AG09319 (cell line): ENCODE measurements around the gene C3orf85.

ENCODE experiments used
- DNase-seq: peaks from one replicate; pipeline ENCODE4 v3.0.0-alpha.2; 2010; ENCODE audit warnings: low read depth; ENCODE audit errors: extremely low read depth
- TF ChIP-seq, protein P1 (sequence below): IDR thresholded peaks from 2 replicates; pipeline ENCODE4 v1.5.1; 2011; ENCODE audit warnings: low read depth, mild to moderate bottlenecking, inconsistent platforms, low read length, moderate library complexity

Gene C3orf85, protein sequence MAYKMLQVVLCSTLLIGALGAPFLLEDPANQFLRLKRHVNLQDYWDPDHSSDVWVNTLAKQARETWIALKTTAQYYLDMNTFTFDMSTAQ

DNA sequence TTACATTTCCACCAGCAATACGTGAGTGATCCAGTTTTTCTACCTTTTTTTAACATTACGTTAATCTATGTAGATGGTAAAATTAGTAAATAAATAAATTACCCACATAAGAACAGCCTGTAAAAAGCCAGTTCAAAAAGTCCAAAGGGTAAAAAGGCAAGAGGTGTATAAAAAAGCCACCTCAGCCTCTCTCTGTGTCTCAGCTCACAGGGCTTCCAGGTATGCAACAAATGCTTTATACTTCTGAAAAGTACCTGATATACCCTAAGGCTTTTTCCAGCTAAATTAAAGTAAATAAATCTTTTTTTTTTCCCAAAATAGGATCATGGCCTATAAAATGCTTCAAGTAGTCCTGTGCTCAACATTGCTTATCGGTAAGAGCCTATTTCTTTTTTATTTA lies at the start of gene C3orf85:
Gene C3orf85, plus strand, starts transcription at position 197 of the 400 bp plus-strand sequence. Its CDS starts 129 bp downstream, at position 326.
- TF ChIP-seq, protein P1, sequence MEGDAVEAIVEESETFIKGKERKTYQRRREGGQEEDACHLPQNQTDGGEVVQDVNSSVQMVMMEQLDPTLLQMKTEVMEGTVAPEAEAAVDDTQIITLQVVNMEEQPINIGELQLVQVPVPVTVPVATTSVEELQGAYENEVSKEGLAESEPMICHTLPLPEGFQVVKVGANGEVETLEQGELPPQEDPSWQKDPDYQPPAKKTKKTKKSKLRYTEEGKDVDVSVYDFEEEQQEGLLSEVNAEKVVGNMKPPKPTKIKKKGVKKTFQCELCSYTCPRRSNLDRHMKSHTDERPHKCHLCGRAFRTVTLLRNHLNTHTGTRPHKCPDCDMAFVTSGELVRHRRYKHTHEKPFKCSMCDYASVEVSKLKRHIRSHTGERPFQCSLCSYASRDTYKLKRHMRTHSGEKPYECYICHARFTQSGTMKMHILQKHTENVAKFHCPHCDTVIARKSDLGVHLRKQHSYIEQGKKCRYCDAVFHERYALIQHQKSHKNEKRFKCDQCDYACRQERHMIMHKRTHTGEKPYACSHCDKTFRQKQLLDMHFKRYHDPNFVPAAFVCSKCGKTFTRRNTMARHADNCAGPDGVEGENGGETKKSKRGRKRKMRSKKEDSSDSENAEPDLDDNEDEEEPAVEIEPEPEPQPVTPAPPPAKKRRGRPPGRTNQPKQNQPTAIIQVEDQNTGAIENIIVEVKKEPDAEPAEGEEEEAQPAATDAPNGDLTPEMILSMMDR, result no peak
- no peak for DNase-seq

DNA sequence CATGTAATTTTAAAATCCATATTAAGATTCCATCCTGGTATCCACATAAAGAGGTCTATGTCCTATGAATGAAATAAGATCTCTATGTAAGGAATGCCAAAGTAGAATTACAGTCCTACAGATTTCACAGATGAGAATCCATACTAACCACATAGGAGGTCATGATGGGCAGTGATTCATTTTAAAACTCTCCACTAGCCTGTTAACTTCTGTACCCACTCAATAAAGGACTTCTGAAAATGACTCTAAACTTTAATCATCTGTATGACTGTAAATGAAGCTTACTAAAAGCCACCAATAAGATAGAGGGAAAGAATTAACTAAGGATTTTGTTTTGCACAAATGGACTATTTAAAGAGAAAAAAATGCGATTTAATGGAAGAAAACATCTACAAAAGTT lies 47.3 kb upstream of the C3orf85 start:
- DNase-seq, result no peak
- TF ChIP-seq, protein P1, result no peak

- DNase-seq, result no peak
These were observed 44.7 kb upstream of the C3orf85 start for GRCh38 chr3:109091846-109092245.

DNA sequence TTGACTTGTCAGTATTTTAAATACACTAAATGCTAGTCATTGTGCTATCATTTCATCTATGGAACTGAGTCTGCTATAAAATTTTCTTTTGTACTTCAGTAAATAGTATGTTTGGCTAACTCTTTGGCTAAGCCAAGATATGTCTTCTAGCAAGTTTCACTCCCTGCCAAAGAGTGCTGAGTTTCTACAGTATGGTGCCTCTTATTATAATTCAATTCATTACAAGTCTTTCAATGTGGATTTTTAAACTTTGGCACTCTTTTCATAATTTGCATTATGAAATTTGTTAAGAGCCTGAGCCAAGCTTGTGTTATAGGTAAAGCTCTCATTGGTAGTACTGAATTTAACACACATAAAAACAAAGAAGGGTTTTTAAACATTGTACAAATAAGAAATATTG lies 43.0 kb upstream of the C3orf85 start:
- TF ChIP-seq, protein P1, result no peak
- no peak for DNase-seq

More at GRCh38 chr3:109091846-109092245, 44.7 kb upstream of the C3orf85 start:
- TF ChIP-seq, protein P1, result no peak

GRCh38 chr3:109095166-109095565 lies 41.4 kb upstream of the C3orf85 start:
- DNase-seq, result no peak
- TF ChIP-seq, protein P1, result no peak

DNA sequence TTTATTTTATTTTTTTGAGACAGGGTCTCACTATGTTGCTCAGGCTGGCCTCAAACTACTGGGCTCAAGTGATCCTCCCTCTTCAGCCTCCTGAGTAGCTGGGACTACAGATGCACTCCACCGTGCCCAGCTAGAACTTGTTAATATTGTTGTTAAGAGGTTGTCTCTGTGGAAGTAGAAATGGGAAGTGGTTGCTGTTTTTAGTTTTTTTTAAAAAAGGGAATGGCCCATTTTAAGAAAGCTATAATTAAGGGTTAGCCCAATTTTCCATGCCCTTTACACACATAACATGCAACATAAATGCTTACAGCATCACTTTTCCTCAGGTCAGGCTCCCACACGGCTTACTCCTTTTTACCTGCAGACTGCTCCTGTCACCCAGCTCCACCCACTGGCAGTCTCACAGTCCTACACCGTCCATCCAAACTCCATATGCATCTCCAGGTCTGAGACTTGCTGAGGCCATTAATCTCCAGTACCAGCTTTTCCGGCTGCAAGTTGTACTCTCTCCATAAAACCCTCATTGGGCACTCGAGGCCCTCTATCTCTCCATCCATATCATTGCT lies 38.4 kb upstream of the C3orf85 start:
- DNase-seq, result no peak
- TF ChIP-seq, protein P1, result no peak

DNA sequence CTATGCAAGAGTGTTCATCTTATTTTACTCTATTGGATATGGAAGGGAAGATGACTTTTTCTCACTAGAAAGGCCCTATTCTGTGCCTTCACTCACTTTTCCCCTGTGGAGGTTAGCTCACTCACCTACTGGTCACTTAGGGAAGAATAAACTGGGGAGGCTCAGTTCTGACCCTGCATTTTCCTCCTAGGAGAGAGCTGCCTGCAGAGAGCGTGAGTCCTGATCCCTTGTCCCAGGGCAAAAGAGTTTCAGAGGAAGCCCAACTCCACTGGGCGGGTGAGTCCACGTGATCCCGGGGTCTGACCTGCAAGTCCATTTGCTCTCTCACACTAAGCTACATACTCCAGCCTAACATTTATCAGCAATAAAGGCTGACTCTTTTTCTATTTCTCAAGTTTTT lies 26.9 kb upstream of the C3orf85 start:
- TF ChIP-seq, protein P1, result no peak
- DNase-seq, result no peak
